Subcutaneous adipose tissue (tissue), 4 donors: ENCODE measurements around the gene ANO2. TPM values are rescaled to one million over a fixed set of nuclear protein-coding genes. Genes with fewer than 3 reads are reported as not detected.

Source experiments
- total RNA-seq, 4 donors: library from RNA; depleted of rRNA; stranded (reverse); fragments of >200 nt; gene quantifications; one replicate each; pipeline ENCODE4 v1.1.0, GENCODE V29; 2016
- TF ChIP-seq, protein P1 (sequence below): fragments of 450-650 bp; IDR thresholded peaks from one replicate; pipeline ENCODE4 v1.5.1; 2016; ENCODE audit warnings: low read depth, mild to moderate bottlenecking, control low read depth, antibody characterized with exemption, moderate library complexity

Gene ANO2
- total RNA-seq, 4 donors from 2014 or later, result 9.3 to 69.3 (median 21.8) TPM

DNA sequence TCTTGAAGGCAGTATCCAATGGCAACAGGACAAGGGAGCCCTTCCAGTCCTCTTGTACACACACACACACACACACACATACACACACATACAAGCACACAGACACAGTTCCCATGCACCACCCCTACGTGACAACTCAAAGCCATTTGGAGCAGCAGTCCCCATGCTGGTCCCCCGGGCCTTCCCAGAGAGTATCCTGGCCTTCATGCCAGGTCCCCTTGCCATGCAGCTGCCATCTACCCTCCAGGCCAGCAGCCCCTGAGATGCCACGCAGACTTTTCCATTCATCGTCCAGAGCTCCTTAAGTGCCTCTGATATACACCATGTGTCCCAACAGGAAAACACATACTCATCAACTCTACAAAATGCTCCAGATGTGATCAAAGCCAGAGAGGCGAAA is 159.5 kb downstream of the ANO2 start:
- TF ChIP-seq, protein P1, sequence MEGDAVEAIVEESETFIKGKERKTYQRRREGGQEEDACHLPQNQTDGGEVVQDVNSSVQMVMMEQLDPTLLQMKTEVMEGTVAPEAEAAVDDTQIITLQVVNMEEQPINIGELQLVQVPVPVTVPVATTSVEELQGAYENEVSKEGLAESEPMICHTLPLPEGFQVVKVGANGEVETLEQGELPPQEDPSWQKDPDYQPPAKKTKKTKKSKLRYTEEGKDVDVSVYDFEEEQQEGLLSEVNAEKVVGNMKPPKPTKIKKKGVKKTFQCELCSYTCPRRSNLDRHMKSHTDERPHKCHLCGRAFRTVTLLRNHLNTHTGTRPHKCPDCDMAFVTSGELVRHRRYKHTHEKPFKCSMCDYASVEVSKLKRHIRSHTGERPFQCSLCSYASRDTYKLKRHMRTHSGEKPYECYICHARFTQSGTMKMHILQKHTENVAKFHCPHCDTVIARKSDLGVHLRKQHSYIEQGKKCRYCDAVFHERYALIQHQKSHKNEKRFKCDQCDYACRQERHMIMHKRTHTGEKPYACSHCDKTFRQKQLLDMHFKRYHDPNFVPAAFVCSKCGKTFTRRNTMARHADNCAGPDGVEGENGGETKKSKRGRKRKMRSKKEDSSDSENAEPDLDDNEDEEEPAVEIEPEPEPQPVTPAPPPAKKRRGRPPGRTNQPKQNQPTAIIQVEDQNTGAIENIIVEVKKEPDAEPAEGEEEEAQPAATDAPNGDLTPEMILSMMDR, result no peak

DNA sequence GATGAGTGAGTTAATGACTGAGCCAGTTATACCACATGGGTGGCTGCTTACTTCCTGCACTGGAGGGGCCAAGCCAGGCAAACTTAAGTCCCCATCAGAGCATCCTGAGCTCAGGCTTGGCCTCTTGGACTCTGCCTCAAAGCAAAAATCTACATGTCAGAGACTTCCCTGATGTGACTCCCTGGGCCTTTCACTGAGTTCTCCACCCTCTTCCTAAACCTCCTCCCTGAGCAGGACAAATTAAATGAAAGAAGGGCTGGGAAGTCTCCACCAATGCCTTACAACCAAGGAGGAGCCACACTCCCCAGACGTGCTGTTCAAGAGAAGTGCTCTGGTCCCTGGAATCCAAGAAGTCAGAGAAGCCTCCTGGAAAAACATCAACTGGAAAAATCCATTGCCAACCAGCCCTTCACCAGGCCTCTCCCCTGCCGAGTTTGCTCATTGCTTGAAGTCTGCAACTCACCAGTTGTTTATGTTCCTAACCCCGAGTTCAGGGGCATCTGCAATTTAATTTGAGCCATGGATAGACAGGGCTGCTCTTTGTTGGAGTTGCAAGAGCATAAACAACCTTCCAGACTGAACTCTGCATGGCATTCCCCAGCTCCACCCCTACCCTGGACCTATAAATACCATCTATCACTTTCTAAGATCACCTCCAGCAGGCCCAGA is 160.5 kb downstream of the ANO2 start:
- TF ChIP-seq, protein P1, result no peak

DNA sequence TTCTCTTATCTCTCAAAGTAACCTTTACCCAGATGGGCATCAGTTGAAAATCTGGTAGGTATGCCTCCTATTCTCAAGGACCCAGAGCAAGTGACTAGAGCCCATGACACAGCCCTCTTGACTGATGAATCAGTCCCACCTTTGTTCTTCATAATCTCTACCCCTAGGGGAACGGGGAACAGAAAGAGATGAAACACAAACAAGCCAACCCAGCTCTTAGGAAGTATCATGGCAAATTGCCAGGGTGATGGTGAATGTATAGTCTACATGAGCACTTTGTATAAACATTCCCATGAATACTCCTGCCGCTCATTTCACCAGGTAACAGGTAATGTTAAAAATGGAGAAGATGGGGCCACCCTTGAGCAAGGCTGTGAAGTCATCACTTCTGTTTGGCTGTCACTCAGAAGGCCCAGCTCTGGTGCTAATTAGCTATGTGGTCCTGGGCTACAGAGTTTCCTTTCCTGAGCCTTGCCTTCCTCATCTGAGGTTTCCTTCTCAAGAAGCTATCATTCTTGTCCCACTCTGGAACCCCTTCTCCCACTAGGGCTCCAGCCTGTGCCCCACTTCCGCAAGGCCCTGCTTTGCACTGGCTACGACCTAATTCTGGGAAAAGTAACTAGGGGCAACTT is 161.7 kb downstream of the ANO2 start:
- TF ChIP-seq, protein P1, result no peak

DNA sequence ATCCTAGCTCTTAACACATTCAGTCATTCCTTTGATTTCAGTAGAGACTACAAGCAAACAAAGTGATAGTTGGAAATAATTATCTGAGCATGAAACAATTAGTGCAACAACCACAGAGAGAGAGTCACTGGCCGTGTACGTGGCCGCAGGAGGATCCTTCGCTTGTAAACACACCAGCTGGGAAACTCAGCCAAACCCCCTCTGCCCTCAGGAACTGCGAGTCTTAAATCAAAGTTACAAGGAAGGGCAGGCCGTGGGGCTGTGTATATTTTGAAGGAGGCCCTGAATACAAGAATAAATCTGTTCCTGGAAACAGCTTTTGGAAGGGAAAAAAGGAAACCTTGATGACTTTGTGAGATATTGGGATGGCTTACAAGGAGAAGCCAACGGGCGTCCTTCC is 164.5 kb downstream of the ANO2 start:
- TF ChIP-seq, protein P1, result no peak

DNA sequence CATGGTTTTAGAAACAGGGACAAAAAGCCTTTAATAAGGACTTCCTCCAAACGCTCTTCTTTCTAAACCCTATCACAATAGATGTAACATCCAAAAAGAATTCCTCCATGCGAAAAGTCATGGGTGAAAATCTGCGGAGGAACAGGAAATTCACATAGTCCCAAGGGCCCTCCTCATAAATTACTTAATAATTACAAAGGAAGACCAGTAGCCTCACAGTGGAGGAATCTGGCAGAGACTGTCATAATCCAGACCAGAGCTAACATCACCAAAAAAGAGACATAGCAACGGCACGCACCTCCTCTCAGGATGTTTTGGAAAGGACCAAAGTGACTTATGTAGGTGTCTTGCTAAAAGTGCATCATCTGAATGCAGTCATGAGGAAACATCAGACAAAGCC is 165.7 kb downstream of the ANO2 start:
- TF ChIP-seq, protein P1, result no peak

DNA sequence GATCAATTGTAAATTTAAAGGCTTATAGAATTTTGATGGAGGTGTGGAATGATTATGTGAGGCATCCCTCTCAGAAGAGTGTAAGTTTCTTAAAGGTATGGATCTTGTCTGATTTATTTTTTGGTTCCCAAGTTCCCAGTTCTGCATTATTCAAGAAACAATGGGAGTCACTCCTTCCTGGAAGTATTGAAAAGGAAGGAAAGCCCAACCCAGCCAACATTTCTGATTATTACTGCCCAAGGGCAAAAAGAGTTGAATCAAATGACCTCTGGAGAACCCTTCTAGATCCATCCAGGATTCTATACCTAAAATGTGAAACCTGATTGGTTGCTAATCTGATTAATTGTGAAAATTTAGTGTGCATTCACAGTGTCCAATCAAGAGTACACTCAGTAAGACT is 166.2 kb downstream of the ANO2 start:
- TF ChIP-seq, protein P1, result no peak

DNA sequence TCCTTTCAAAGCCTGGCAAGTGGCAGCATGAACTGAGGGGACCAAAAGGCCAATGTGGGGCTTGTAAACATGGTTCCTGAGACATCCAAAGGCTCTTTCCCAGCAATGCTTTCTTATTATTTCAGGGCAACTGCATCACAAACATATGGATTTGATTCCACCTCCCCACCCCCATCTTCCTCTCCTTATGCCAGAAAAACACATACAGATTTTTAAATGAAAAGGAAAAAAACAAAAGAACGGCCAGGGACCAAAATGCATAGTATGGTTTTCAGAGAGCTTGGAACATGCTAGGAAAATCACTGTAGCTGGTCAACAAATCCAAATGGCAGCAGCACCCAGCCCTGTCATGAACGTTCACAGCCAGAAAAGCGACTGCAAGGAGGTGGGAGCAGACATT is 167.6 kb downstream of the ANO2 start:
- TF ChIP-seq, protein P1, result no peak
